PFSK-1 (cell line): ENCODE results near the gene SAP30.

Experiments
- POLR2AphosphoS5 ChIP-seq: IDR thresholded peaks from 2 replicates; pipeline ENCODE4 v1.6.1; 2012; ENCODE audit warnings: low read depth, mild to moderate bottlenecking, control low read depth, low read length, moderate library complexity
- TAF1 ChIP-seq: IDR thresholded peaks from 2 replicates; pipeline ENCODE4 v1.6.1; 2012; ENCODE audit warnings: low read length, control low read depth, borderline replicate concordance; ENCODE audit not compliant: insufficient read depth
- TF ChIP-seq, protein P1 (sequence below), 2 experiments: IDR thresholded peaks; 2 replicates each; pipeline versions ENCODE4 v1.6.1 to v1.8.0; 2011 to 2012; ENCODE audit warnings: low read depth in 2 of 2, low read length in 2 of 2, control low read depth in 1 of 2, inconsistent platforms in 1 of 2, mild to moderate bottlenecking in 1 of 2, moderate library complexity in 1 of 2; ENCODE audit not compliant: insufficient read depth in 1 of 2

DNA sequence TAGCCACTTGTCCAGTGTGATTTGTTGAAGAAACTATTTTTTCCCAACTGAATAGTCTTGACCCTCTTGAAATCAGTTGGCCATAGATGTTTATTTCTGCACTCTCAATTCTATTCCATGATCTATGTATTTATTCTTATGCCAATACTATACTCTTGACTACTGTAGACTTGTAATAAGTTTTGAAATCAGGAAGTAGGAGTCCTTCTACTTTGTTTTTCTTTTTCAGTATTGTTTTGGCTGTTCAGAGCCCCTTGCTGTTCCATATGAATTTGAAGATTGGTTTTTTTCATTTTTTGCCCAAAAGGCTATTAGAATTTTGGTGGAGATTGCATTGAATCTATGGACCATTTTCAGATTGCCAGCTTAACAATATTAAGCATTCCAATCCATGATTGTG lies 10.2 kb downstream of the SAP30 start:
- TF ChIP-seq POLR2AphosphoS5 = no peak
- TF ChIP-seq, protein P1, sequence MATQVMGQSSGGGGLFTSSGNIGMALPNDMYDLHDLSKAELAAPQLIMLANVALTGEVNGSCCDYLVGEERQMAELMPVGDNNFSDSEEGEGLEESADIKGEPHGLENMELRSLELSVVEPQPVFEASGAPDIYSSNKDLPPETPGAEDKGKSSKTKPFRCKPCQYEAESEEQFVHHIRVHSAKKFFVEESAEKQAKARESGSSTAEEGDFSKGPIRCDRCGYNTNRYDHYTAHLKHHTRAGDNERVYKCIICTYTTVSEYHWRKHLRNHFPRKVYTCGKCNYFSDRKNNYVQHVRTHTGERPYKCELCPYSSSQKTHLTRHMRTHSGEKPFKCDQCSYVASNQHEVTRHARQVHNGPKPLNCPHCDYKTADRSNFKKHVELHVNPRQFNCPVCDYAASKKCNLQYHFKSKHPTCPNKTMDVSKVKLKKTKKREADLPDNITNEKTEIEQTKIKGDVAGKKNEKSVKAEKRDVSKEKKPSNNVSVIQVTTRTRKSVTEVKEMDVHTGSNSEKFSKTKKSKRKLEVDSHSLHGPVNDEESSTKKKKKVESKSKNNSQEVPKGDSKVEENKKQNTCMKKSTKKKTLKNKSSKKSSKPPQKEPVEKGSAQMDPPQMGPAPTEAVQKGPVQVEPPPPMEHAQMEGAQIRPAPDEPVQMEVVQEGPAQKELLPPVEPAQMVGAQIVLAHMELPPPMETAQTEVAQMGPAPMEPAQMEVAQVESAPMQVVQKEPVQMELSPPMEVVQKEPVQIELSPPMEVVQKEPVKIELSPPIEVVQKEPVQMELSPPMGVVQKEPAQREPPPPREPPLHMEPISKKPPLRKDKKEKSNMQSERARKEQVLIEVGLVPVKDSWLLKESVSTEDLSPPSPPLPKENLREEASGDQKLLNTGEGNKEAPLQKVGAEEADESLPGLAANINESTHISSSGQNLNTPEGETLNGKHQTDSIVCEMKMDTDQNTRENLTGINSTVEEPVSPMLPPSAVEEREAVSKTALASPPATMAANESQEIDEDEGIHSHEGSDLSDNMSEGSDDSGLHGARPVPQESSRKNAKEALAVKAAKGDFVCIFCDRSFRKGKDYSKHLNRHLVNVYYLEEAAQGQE (IDR thresholded peaks at IDR 0.05; ENCODE audit: insufficient read depth in 1 of 2, low read depth in 2 of 2, low read length in 2 of 2) = no peak
- TF ChIP-seq TAF1 = no peak
